CD4-positive, CD25-positive, alpha-beta regulatory T cell (primary cell): Measurements from ENCODE around the gene POLG2. TPM values are rescaled to one million over a fixed set of nuclear protein-coding genes. Genes with fewer than 3 reads are reported as not detected.

Source experiments
- ATAC-seq, 2 donors: fragments of 150-1000 bp; cut with Tn5 transposase; one replicate each; pipeline ENCODE4 v1.10.0; 2021; ENCODE audit warnings: low read depth in 2 of 2, moderate number of reproducible peaks in 2 of 2, moderate library complexity in 1 of 2
- DNase-seq, 3 donors: peaks; one replicate each; pipeline versions ENCODE4 v3.0.0 to v3.0.0-alpha.2; 2012 to 2022; ENCODE audit warnings: mixed read lengths in 1 of 3
- H3K27ac ChIP-seq: one replicate; pipeline ENCODE4 v1.7.0; 2013; ENCODE audit warnings: mild to moderate bottlenecking, low read length; ENCODE audit not compliant: insufficient read depth, poor library complexity, severe bottlenecking
- H3K27me3 ChIP-seq: one replicate; pipeline ENCODE4 v1.7.0; 2013; ENCODE audit warnings: low read length; ENCODE audit not compliant: control insufficient read depth, insufficient read depth
- H3K36me3 ChIP-seq: one replicate; pipeline ENCODE4 v1.7.0; 2013; ENCODE audit warnings: mild to moderate bottlenecking, low read length, moderate library complexity; ENCODE audit not compliant: control insufficient read depth, insufficient read depth
- H3K4me1 ChIP-seq: 2 replicates; pipeline ENCODE4 v1.7.0; 2013; ENCODE audit warnings: mild to moderate bottlenecking, low read length; ENCODE audit not compliant: insufficient read depth, control insufficient read depth, poor library complexity, severe bottlenecking
- H3K4me3 ChIP-seq: one replicate; pipeline ENCODE4 v1.7.0; 2013; ENCODE audit warnings: low read depth, mild to moderate bottlenecking, low read length, moderate library complexity
- H3K9me3 ChIP-seq, 2 experiments: 1 replicate in 1 of 2; 2 replicates in 1 of 2; pipeline ENCODE4 v1.7.0; 2013; ENCODE audit warnings: low read length in 2 of 2, mild to moderate bottlenecking in 1 of 2, moderate library complexity in 1 of 2; ENCODE audit not compliant: control insufficient read depth in 2 of 2
- H3K27ac Mint-ChIP-seq, 3 donors: one replicate each; pipeline ENCODE4 v1.8.0; 2020 to 2022; ENCODE audit warnings: mild to moderate bottlenecking in 3 of 3, mixed read lengths in 3 of 3, moderate library complexity in 2 of 3
- H3K27me3 Mint-ChIP-seq: one replicate; pipeline ENCODE4 v1.8.0; 2022; ENCODE audit warnings: mild to moderate bottlenecking, mixed read lengths
- H3K36me3 Mint-ChIP-seq: one replicate; pipeline ENCODE4 v1.8.0; 2020; ENCODE audit warnings: mixed read lengths
- H3K4me1 Mint-ChIP-seq, 4 donors: one replicate each; pipeline ENCODE4 v1.8.0; 2020 to 2022; ENCODE audit warnings: mixed read lengths in 4 of 4, mild to moderate bottlenecking in 1 of 4
- H3K4me3 Mint-ChIP-seq, 4 donors: one replicate each; pipeline ENCODE4 v1.8.0; 2020 to 2022; ENCODE audit warnings: mild to moderate bottlenecking in 4 of 4, mixed read lengths in 4 of 4, moderate library complexity in 3 of 4
- H3K9me3 Mint-ChIP-seq, 7 donors: one replicate each; pipeline ENCODE4 v1.8.0; 2020 to 2022; ENCODE audit warnings: mixed read lengths in 7 of 7, mild to moderate bottlenecking in 3 of 7, moderate library complexity in 2 of 7
- polyA plus RNA-seq, 4 donors: library from polyadenylated mRNA; unstranded; fragments of 300-500 nt; fragmentation: Illumina TruSeq; gene quantifications; one replicate each; pipeline ENCODE4 v1.2.3, GENCODE V29; 2021
- total RNA-seq: library from RNA; stranded (reverse); gene quantifications from one replicate; pipeline ENCODE4 v1.2.3, GENCODE V29; 2022

The POLG2 gene
- total and polyA plus RNA-seq, 5 donors from 2014 or later = 10.2 to 49.3 (median 10.2) TPM

DNA sequence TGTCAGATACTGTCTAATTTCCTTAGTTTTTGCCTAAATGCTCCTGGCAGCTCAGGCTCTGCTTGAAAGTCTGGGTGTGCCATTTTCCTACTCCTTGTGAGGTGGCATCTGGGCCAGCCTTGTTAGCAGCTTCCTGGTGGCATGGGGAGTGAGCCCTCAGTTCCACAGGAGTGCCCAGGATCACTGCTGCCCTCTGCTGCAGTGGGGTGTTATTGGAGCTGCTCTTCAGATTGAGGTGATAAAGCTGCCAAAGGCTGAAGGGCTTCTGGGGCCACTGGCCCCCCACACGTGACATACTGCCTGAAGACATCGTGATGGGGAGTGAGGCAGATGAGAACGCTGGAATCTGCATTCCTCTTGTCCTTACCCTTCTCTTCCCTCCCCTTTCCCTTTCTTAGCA lies 37.3 kb upstream of the POLG2 start:
- Histone ChIP-seq H3K36me3 (peaks cover 95% of the 10 kb centered on the region), H3K4me3 (no peak overlapping the region), H3K27ac (no peak overlapping the region), H3K9me3 (no peaks in the 10 kb centered on the region), H3K27me3 (no peaks in the 10 kb centered on the region), H3K4me1 (no peaks in the 10 kb centered on the region)
- DNase-seq (peak in 2 of 3 donors; percentile 15 to 26), ATAC-seq (no peak)
- H3K36me3 Mint-ChIP-seq = peaks cover 54% of the 10 kb centered on the region
- no peaks in the 10 kb centered on the region for H3K27me3 Mint-ChIP-seq
- peak overlapping the region in 2 of 3 donors; percentile 31 to 89 for H3K27ac Mint-ChIP-seq
- peaks cover 0 to 6% (median 3%) of the 10 kb centered on the region in 4 donors for H3K4me1 Mint-ChIP-seq
- H3K9me3 Mint-ChIP-seq = no peaks in the 10 kb centered on the region
- H3K4me3 Mint-ChIP-seq = no peak overlapping the region

DNA sequence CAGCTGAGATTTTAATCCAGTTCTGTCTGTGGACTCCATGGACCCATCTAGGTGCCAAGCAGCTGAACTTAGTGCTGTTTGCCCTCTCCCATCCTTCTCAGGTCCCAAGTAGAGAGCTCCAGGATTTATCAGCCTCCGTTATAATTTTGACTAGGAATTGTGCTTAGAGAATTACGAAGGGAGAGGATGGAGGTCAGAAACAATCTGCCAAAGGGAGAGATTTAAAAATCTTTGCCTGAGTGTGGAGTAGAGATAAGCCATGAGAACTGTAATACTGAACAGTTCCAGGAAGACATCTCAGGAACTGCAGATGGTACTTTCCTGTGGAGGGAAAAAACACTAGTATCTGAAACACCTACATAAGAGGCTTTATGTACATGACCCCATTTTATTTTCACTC lies 36.9 kb upstream of the POLG2 start:
- H3K9me3 ChIP-seq = no peaks in the 10 kb centered on the region
- H3K27me3 ChIP-seq = no peaks in the 10 kb centered on the region
- H3K36me3 ChIP-seq = peaks cover 96% of the 10 kb centered on the region
- no peak overlapping the region for H3K4me3 ChIP-seq
- Mint-ChIP-seq H3K4me3 (no peak overlapping the region), H3K27me3 (no peaks in the 10 kb centered on the region), H3K9me3 (no peaks in the 10 kb centered on the region), H3K4me1 (peaks cover 0 to 6% (median 3%) of the 10 kb centered on the region in 4 donors), H3K36me3 (peaks cover 55% of the 10 kb centered on the region), H3K27ac (no peak overlapping the region)
- ATAC-seq = no peak
- no peaks in the 10 kb centered on the region for H3K4me1 ChIP-seq
- DNase-seq = no peak
- H3K27ac ChIP-seq = no peak overlapping the region

DNA sequence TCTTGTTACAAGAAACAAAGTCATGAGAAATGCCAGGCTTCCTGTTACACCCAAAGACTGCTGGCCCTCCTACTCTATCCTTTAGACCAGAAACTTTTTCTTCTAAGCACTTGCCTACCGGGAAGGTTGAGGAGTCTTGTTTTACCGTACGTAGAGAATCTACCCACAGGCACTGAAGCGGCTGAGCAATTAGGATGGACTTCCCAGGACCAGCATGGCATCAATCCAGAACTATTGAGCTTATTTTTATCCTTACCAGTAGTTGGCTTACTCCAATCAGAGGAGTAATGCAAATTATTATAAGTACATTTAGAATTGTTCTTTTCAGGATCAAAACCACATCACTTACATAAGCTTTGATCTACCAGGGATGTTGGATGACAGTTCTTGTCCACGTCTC lies 35.6 kb upstream of the POLG2 start:
- Histone ChIP-seq H3K27me3 (no peaks in the 10 kb centered on the region), H3K36me3 (peaks cover 98% of the 10 kb centered on the region), H3K9me3 (no peaks in the 10 kb centered on the region), H3K27ac (no peak overlapping the region), H3K4me1 (no peaks in the 10 kb centered on the region), H3K4me3 (no peak overlapping the region)
- DNase-seq (no peak), ATAC-seq (no peak)
- no peak overlapping the region for H3K4me3 Mint-ChIP-seq
- peaks cover 0 to 7% (median 3%) of the 10 kb centered on the region in 4 donors for H3K4me1 Mint-ChIP-seq
- H3K36me3 Mint-ChIP-seq = peaks cover 60% of the 10 kb centered on the region
- H3K9me3 Mint-ChIP-seq = no peaks in the 10 kb centered on the region
- H3K27me3 Mint-ChIP-seq = no peaks in the 10 kb centered on the region
- H3K27ac Mint-ChIP-seq = no peak overlapping the region

DNA sequence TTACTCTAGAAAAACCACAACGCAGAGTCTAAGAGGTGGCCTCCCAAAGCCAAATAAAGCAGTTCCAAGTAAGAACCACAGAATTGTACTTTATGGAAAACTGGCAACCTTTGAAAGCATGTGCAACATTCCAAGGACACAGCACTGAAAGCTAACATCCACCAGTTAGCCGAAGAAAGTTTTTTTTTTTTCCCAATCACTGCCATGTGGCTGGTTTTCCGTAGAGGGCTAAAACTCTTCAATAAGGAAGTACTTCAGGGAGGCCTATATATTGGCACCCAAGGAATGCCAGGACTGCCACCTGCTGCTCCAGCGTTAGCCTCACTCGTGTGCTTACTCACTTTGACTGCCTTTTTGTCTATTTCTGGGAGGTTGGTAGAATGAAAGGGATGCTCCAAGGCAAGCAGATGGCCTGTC lies 35.1 kb upstream of the POLG2 start:
- DNase-seq (no peak), ATAC-seq (no peak)
- no peak overlapping the region for H3K4me3 ChIP-seq
- Mint-ChIP-seq H3K4me1 (peaks cover 0 to 11% (median 4%) of the 10 kb centered on the region in 4 donors), H3K36me3 (peaks cover 60% of the 10 kb centered on the region), H3K4me3 (no peak overlapping the region), H3K9me3 (no peaks in the 10 kb centered on the region), H3K27me3 (no peaks in the 10 kb centered on the region), H3K27ac (no peak overlapping the region)
- peaks cover 98% of the 10 kb centered on the region for H3K36me3 ChIP-seq
- no peaks in the 10 kb centered on the region for H3K9me3 ChIP-seq
- no peaks in the 10 kb centered on the region for H3K27me3 ChIP-seq
- no peaks in the 10 kb centered on the region for H3K4me1 ChIP-seq
- no peak overlapping the region for H3K27ac ChIP-seq

DNA sequence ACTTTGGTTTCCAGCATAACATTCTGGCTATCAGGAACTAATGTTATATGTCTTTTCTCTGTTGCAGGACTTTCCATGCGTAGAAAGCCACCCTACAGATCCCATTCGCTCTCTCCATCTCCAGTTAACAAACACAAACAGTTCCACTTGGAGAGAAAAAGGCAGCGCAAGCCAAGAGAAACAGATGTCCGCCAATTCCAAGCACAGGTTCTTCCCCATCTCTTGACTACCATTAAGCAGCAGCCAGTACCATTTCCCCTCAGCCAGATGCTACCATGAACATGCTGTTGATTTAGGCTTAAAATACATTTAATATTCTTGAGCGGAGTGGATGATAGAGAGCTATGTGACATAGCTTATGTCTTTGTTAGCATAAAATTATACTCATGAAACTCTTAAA lies 32.4 kb upstream of the POLG2 start:
- Mint-ChIP-seq H3K9me3 (no peaks in the 10 kb centered on the region), H3K36me3 (peaks cover 63% of the 10 kb centered on the region), H3K4me1 (peaks cover 0 to 18% (median 4%) of the 10 kb centered on the region in 4 donors), H3K27ac (no peak overlapping the region), H3K4me3 (no peak overlapping the region), H3K27me3 (no peaks in the 10 kb centered on the region)
- Histone ChIP-seq H3K27ac (no peak overlapping the region), H3K9me3 (no peaks in the 10 kb centered on the region), H3K4me3 (no peak overlapping the region), H3K4me1 (no peaks in the 10 kb centered on the region), H3K27me3 (no peaks in the 10 kb centered on the region), H3K36me3 (peaks cover 93% of the 10 kb centered on the region)
- DNase-seq = no peak
- ATAC-seq = no peak

DNA sequence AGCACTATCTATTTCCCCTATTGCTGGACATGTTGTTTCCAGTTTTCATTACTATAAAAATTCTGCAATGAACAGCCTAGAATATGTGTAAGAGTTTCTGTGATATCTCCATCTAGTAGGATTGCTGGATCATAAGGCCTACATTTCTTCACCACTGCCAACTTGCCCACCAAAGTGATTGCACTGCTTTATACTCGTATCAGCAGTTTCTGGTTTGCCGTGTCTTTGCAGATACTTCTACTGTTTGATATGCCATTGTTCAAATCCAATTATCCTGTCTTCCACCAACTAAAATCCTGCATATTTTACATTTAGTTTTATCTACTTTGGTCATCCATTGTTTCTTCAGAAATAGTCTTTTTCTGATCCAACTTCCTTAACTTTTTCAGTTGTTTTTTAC lies 31.1 kb upstream of the POLG2 start:
- ATAC-seq = no peak
- H3K36me3 Mint-ChIP-seq = peaks cover 62% of the 10 kb centered on the region

DNA sequence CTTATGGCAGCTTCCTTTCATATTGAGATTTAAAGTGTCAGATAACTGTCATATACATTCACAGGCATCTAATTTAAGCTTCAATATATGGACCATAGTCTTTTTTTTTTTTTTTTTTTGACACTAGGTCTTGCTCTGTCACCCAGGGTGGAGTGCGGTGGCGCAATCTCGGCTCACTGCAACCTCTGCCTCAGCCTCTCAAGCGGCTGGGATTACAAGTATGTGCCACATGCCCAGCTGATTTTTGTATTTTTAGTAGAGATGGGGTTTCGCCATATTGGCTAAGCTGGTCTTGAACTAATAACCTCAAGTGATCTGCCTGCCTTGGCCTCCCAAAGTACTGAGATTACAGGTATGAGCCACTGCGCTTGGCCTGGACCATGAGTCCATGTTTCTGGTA lies 23.5 kb upstream of the POLG2 start:
- Histone ChIP-seq H3K4me3 (no peak overlapping the region), H3K4me1 (no peaks in the 10 kb centered on the region)
- H3K27ac Mint-ChIP-seq = no peak overlapping the region

More for the DNA sequence above, 31.1 kb upstream of the POLG2 start:
- Histone ChIP-seq H3K36me3 (peaks cover 92% of the 10 kb centered on the region), H3K27me3 (no peaks in the 10 kb centered on the region), H3K4me3 (no peak overlapping the region), H3K4me1 (no peaks in the 10 kb centered on the region), H3K27ac (no peak overlapping the region), H3K9me3 (no peaks in the 10 kb centered on the region)
- H3K27ac Mint-ChIP-seq = peak overlapping the region in 1 of 3 donors; percentile 50
- H3K27me3 Mint-ChIP-seq = no peaks in the 10 kb centered on the region
- no peaks in the 10 kb centered on the region for H3K9me3 Mint-ChIP-seq
- H3K4me3 Mint-ChIP-seq = no peak overlapping the region
- DNase-seq = no peak
- H3K4me1 Mint-ChIP-seq = peaks cover 0 to 18% (median 8%) of the 10 kb centered on the region in 4 donors

DNA sequence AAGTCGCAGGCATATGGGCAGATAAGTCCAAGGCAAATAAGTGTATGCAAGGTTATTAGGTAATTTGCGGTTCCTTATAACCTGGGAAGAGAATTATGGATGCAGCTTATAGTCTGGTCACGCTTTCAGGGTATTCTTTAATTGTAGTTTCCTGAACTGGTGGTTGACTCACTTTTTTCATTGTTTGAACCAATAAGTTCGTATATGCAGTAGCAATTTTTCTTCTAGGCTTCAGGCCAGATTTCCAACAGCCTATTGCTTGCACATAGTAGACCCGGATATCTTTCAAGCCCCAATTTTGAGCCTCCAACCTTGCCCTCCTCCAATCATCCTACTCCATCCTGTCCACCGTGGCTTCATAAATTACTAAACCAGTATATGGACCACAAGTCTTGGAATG lies 22.7 kb upstream of the POLG2 start:
- Mint-ChIP-seq H3K9me3 (no peaks in the 10 kb centered on the region), H3K27me3 (no peaks in the 10 kb centered on the region), H3K4me1 (peaks cover 6 to 26% (median 14%) of the 10 kb centered on the region in 4 donors), H3K36me3 (peaks cover 42% of the 10 kb centered on the region), H3K4me3 (no peak overlapping the region), H3K27ac (peak overlapping the region in 1 of 3 donors; percentile 80)
- H3K36me3 ChIP-seq = peaks cover 88% of the 10 kb centered on the region
- no peak for DNase-seq
- no peak for ATAC-seq
- H3K27me3 ChIP-seq = no peaks in the 10 kb centered on the region
- no peaks in the 10 kb centered on the region for H3K9me3 ChIP-seq
- H3K27ac ChIP-seq = no peak overlapping the region
- H3K4me1 ChIP-seq = no peaks in the 10 kb centered on the region
- H3K4me3 ChIP-seq = no peak overlapping the region

More for the DNA sequence above, 23.5 kb upstream of the POLG2 start:
- no peak overlapping the region for H3K4me3 Mint-ChIP-seq
- Histone ChIP-seq H3K27ac (no peak overlapping the region), H3K27me3 (no peaks in the 10 kb centered on the region), H3K9me3 (no peaks in the 10 kb centered on the region), H3K36me3 (peaks cover 83% of the 10 kb centered on the region)
- ATAC-seq (no peak), DNase-seq (no peak)
- H3K4me1 Mint-ChIP-seq = peaks cover 6 to 20% (median 8%) of the 10 kb centered on the region in 4 donors
- no peaks in the 10 kb centered on the region for H3K9me3 Mint-ChIP-seq
- no peaks in the 10 kb centered on the region for H3K27me3 Mint-ChIP-seq
- H3K36me3 Mint-ChIP-seq = peaks cover 37% of the 10 kb centered on the region
